Measurements from ENCODE around the gene CACYBP. TPM values are rescaled to one million over a fixed set of nuclear protein-coding genes. Genes with fewer than 3 reads are reported as not detected.

The CACYBP gene
- total RNA-seq, 2 donors from 2014 or later = 170 to 182 TPM

- Histone ChIP-seq H3K27me3 (ENCODE audit: control insufficient read depth, insufficient read depth, low read length, poor library complexity, severe bottlenecking) (no peaks in the 10 kb centered on the region), H3K4me3 (ENCODE audit: low read length) (no peak overlapping the region), H3K36me3 (ENCODE audit: control insufficient read depth, insufficient read depth, low read length) (no peaks in the 10 kb centered on the region), H3K9ac (ENCODE audit: extremely low read depth, low read length, poor library complexity, severe bottlenecking) (no peak overlapping the region), H3K27ac (ENCODE audit: low read depth, low read length) (no peak overlapping the region), H3K4me1 (ENCODE audit: control insufficient read depth, insufficient read depth, low read length) (no peaks in the 10 kb centered on the region), H3K9me3 (ENCODE audit: control insufficient read depth, low read length) (no peaks in the 10 kb centered on the region)
- DNase-seq = no peak
- H3K4me1 Mint-ChIP-seq = no peaks in the 10 kb centered on the region
- TF ChIP-seq CTCF (conservative IDR thresholded peaks at IDR 0.05) = no peak
- no peaks in the 10 kb centered on the region for H3K9me3 Mint-ChIP-seq
- 87 to 91% methylated on average over 3 to 6 of the region's 6 CpGs for WGBS, 2 experiments (ENCODE audit: insufficient coverage in 1 of 2, insufficient read length in 1 of 2)
- H3K27me3 Mint-ChIP-seq (ENCODE audit: insufficient read depth) = no peaks in the 10 kb centered on the region
- no peak overlapping the region for H3K4me3 Mint-ChIP-seq
- H3K36me3 Mint-ChIP-seq (ENCODE audit: low read depth) = no peaks in the 10 kb centered on the region
- no peak overlapping the region for H3K27ac Mint-ChIP-seq
These were observed 36.1 kb downstream of the CACYBP start for GRCh38 chr1:175035865-175036264.

GRCh38 chr1:175036476-175036875, 36.7 kb downstream of the CACYBP start:
- H3K36me3 ChIP-seq (ENCODE audit: control insufficient read depth, insufficient read depth, low read length) = no peaks in the 10 kb centered on the region
- H3K9ac ChIP-seq (ENCODE audit: extremely low read depth, low read length, poor library complexity, severe bottlenecking) = no peak overlapping the region
- Mint-ChIP-seq H3K9me3 (no peaks in the 10 kb centered on the region), H3K27ac (no peak overlapping the region), H3K4me1 (no peaks in the 10 kb centered on the region), H3K36me3 (ENCODE audit: low read depth) (no peaks in the 10 kb centered on the region), H3K4me3 (no peak overlapping the region), H3K27me3 (ENCODE audit: insufficient read depth) (no peaks in the 10 kb centered on the region)
- no peaks in the 10 kb centered on the region for H3K9me3 ChIP-seq (ENCODE audit: control insufficient read depth, low read length)
- no peak for DNase-seq
- no peaks in the 10 kb centered on the region for H3K4me1 ChIP-seq (ENCODE audit: control insufficient read depth, insufficient read depth, low read length)
- H3K4me3 ChIP-seq (ENCODE audit: low read length) = no peak overlapping the region
- no peaks in the 10 kb centered on the region for H3K27me3 ChIP-seq (ENCODE audit: control insufficient read depth, insufficient read depth, low read length, poor library complexity, severe bottlenecking)
- TF ChIP-seq CTCF (conservative IDR thresholded peaks at IDR 0.05) = no peak
- WGBS, 2 experiments (ENCODE audit: insufficient coverage in 1 of 2, insufficient read length in 1 of 2) = 65 to 78% methylated on average over 1 to 3 of the region's 3 CpGs
- no peak overlapping the region for H3K27ac ChIP-seq (ENCODE audit: low read depth, low read length)

GRCh38 chr1:175037416-175037815, 37.7 kb downstream of the CACYBP start:
- H3K9ac ChIP-seq (ENCODE audit: extremely low read depth, low read length, poor library complexity, severe bottlenecking) = no peak overlapping the region
- TF ChIP-seq CTCF (conservative IDR thresholded peaks at IDR 0.05) = no peak
- no peaks in the 10 kb centered on the region for H3K4me1 ChIP-seq (ENCODE audit: control insufficient read depth, insufficient read depth, low read length)
- H3K4me3 Mint-ChIP-seq = no peak overlapping the region
- no peak overlapping the region for H3K4me3 ChIP-seq (ENCODE audit: low read length)
- no peaks in the 10 kb centered on the region for H3K27me3 ChIP-seq (ENCODE audit: control insufficient read depth, insufficient read depth, low read length, poor library complexity, severe bottlenecking)
- no peaks in the 10 kb centered on the region for H3K9me3 Mint-ChIP-seq
- 76 to 80% methylated on average over 4 to 5 of the region's 7 CpGs for WGBS, 2 experiments (ENCODE audit: insufficient coverage in 1 of 2, insufficient read length in 1 of 2)
- no peak for DNase-seq
- no peaks in the 10 kb centered on the region for H3K36me3 Mint-ChIP-seq (ENCODE audit: low read depth)
- no peaks in the 10 kb centered on the region for H3K4me1 Mint-ChIP-seq
- no peaks in the 10 kb centered on the region for H3K27me3 Mint-ChIP-seq (ENCODE audit: insufficient read depth)
- no peaks in the 10 kb centered on the region for H3K9me3 ChIP-seq (ENCODE audit: control insufficient read depth, low read length)
- H3K36me3 ChIP-seq (ENCODE audit: control insufficient read depth, insufficient read depth, low read length) = no peaks in the 10 kb centered on the region
- H3K27ac ChIP-seq (ENCODE audit: low read depth, low read length) = no peak overlapping the region
- no peak overlapping the region for H3K27ac Mint-ChIP-seq
